ENCODE data around the gene ATXN1.
A peak's percentile ranks its signal among the peaks of the same experiment; 100 is the strongest.

The ATXN1 gene

DNA sequence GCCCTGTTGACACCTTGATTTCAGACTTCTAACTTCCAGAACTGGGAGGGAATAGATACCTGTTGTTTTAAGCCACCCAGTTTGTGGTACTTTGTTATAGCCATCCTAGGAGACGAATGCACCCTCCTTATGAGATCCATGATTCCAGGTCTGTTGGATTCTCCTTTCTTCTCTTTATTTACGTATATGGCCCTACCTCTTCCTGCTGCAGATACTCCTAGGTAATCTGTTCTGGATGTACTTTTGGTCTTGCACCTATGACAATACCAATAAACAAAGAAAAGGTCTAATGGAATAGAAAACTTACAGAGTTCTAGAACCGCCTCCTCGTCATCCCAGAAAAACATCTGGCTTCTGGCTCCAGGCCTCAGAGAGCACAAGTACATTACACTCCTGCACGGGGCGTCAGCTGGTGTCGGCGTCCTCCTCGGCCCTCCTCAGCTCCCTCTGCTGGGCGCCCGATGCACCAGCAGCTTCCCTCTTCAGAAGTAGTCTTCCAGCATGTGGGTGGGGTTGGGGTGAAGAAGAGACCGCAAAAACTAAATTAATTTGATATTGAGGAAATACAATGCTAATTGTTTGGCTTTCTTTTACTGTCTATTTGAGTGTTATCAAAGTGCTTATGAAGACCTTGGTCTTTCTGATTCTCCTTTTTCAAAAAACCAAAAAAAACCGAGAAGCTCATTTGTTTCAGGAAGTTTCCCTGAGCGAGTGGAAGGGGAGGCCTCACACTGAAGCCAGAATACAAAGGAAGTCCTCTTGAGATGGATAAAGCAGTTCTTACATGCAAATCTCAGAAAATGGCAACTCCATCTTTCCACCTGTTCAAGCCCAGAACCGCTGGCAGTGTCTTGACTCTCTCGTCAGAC, 9.7 kb upstream of the ATXN1 start:
- Histone ChIP-seq H3K9me3 (no peaks in the 10 kb centered on the region), H3K27ac (no peak overlapping the region), H3K4me3 (no peak overlapping the region), H3K36me3 (no peaks in the 10 kb centered on the region), H3K9ac (no peak overlapping the region), H3K4me2 (no peak overlapping the region), H3K4me1 (peaks cover 21% of the 10 kb centered on the region), H4K20me1 (no peaks in the 10 kb centered on the region), H3K27me3 (no peaks in the 10 kb centered on the region)
- no peak for TF ChIP-seq Cebpa-rat (IDR thresholded peaks at IDR 0.05)

DNA sequence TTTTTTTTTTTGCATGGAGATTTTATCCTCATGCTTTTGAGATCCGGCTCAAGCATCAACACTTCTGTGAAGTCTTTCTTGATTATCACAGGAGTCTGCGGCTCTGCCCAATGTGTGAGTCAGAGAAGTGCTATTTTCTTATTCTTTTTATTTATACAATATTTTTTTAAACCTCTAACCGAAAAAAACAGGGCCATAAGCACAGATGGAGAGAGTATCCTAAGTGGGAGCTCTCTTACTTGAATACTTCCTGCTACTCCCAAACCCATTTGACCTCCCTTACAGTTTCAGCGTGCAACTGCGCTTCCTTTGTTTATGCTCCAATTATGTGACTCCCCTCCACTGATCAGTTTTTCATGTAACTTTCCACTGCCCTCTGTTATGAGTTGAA, 8.7 kb upstream of the ATXN1 start:
- TF ChIP-seq Cebpa-rat (IDR thresholded peaks at IDR 0.05): no peak
- Histone ChIP-seq H3K9me3 (no peaks in the 10 kb centered on the region), H3K36me3 (no peaks in the 10 kb centered on the region), H3K4me1 (peaks cover 21% of the 10 kb centered on the region), H3K27me3 (no peaks in the 10 kb centered on the region), H3K27ac (no peak overlapping the region), H3K4me2 (no peak overlapping the region), H4K20me1 (no peaks in the 10 kb centered on the region), H3K9ac (no peak overlapping the region), H3K4me3 (no peak overlapping the region)

DNA sequence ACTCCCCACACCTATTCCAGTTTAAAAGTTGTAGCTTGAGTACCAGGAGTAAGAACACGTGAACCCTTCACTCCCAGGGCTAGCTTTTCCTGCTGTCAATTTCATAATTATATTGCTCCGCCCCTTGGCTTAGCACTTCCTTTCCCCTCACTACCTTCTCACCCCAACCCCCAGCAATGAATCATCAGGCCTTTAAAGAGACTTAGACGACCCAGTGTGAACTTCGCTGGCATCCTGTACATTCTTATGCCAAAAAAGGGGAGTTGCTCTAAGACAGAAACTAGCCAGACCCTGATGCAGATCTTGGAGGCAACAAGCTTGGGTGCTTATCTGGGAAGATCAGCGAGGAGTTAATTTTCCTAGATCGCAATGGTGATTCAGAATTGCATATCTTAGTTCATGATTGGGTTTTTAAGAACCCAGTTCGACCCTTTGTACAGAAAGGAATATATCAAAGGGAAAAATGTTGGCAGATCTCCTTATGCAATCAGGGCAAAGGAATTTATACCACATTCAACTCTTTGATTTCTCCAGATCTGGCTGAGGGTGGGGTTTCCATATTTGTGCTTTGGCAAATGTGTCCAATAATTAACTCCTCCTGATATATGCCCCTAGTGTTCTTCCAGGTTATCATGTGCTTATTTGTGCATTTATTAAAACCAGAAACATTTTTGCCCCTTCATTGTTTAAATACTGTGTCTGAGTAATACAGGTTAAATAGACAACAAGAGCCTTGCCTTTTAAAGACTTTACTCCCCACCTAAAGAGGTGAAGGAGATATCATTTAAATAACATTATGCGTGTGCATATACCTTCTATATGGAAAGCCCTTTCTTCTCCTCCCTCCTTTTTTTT, 8.1 kb upstream of the ATXN1 start:
- H4K20me1 ChIP-seq: no peaks in the 10 kb centered on the region
- H3K4me2 ChIP-seq: peak overlapping the region; percentile 39
- peaks cover 21% of the 10 kb centered on the region for H3K4me1 ChIP-seq
- no peak overlapping the region for H3K27ac ChIP-seq
- no peaks in the 10 kb centered on the region for H3K36me3 ChIP-seq
- H3K9me3 ChIP-seq: no peaks in the 10 kb centered on the region
- no peak for TF ChIP-seq Cebpa-rat (IDR thresholded peaks at IDR 0.05)
- no peaks in the 10 kb centered on the region for H3K27me3 ChIP-seq
- H3K4me3 ChIP-seq: no peak overlapping the region
- no peak overlapping the region for H3K9ac ChIP-seq

DNA sequence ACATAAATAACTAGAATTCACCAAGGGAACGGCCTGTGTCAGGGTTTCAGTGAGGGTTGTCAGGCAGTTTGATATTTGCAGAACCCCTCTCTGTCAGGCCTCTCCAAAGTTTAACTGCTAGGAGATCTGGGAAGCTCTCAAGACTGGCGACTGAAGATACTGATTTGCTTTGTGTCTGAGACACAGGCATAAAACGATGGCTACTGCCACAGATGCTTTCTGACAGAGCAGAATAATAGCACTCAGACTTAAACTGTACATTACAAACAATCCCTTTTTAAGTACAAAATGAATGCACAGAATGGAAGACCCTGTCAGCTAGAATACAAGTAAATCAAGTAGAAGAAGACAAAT, 7.2 kb upstream of the ATXN1 start:
- Histone ChIP-seq H3K27me3 (no peaks in the 10 kb centered on the region), H3K36me3 (no peaks in the 10 kb centered on the region), H3K27ac (no peak overlapping the region), H4K20me1 (no peaks in the 10 kb centered on the region), H3K4me3 (no peak overlapping the region), H3K9me3 (no peaks in the 10 kb centered on the region), H3K4me1 (peaks cover 17% of the 10 kb centered on the region), H3K4me2 (no peak overlapping the region), H3K9ac (no peak overlapping the region)
- TF ChIP-seq Cebpa-rat (IDR thresholded peaks at IDR 0.05): no peak

DNA sequence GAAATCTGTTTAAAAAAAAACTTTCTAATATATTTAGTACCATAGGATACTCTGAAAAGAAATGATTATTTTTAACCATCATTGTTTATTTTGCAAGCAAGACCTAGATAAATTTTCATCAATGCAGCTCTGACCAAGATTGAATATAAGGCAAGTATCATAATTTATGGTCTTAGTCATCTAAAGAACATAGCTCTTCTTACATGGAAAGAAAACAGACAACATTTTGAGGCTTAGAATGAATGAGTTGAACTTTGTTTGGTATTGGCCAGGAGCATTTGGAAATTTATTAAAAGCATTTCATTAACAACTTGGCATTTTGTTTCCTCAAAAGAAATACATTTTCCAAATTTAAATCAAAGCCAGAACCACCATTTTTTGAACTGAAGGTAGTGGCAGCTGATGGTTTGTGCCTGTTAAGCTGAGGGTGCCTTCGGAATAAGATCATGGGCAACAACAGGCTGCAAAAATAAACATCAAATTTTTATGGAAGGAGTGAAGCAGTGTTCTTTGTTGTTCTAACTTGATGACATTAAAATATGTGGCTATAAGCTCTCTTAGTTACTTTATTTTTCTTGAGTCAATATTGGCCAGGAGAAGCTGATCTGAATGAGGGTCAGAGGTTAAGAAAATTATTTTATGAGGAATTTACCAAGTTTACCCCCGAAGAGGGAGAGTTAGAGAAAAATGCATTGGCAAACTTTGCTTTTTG, 6.7 kb upstream of the ATXN1 start:
- H3K4me2 ChIP-seq: no peak overlapping the region
- no peak overlapping the region for H3K27ac ChIP-seq
- H3K36me3 ChIP-seq: no peaks in the 10 kb centered on the region
- H3K4me1 ChIP-seq: peaks cover 12% of the 10 kb centered on the region
- H3K27me3 ChIP-seq: no peaks in the 10 kb centered on the region
- no peak overlapping the region for H3K9ac ChIP-seq
- H3K4me3 ChIP-seq: no peak overlapping the region
- no peaks in the 10 kb centered on the region for H3K9me3 ChIP-seq
- no peak for TF ChIP-seq Cebpa-rat (IDR thresholded peaks at IDR 0.05)
- no peaks in the 10 kb centered on the region for H4K20me1 ChIP-seq

DNA sequence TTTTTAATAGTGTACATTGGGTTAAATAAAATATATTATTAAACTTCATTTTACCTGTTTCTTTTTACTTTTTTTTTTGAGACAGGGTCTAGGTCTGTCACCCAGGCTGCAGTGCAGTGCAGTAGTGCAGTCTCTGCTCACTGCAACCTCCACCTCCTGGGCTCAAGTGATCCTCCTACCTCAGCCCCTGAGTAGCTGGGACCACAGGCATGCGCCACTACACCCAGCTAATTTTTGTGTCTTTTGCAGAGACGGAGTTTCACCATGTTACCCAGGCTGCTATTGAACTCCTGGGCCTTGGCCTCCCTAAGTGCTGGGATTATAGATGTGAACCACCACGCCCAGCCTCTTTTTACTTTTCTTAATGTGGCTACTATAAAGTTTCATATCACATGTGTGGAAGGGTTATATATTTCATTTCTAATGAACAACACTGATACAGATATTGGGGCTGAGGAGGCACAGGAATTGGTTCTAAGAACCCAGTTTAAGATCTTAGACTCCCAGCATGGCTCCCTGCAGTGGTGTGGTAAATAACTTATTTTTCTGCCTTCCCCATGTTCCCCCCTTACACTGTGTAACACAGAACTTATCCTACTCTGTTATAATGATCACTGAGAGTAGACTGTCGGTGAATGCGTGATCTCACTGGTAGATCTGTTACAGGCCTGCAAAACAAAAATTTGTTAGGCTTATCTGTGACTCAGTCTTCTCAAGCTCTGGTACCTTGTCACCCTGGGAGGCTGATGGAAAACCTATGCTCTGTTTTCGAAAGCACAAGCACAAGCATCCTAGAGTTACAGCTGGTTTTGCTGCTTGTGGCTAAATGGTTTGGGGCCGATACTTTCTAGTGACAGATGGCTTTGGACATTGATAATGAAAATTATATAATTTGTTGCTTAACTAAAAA, 5.8 kb upstream of the ATXN1 start:
- Histone ChIP-seq H3K9ac (no peak overlapping the region), H3K4me2 (no peak overlapping the region)
- TF ChIP-seq Cebpa-rat (IDR thresholded peaks at IDR 0.05): no peak

DNA sequence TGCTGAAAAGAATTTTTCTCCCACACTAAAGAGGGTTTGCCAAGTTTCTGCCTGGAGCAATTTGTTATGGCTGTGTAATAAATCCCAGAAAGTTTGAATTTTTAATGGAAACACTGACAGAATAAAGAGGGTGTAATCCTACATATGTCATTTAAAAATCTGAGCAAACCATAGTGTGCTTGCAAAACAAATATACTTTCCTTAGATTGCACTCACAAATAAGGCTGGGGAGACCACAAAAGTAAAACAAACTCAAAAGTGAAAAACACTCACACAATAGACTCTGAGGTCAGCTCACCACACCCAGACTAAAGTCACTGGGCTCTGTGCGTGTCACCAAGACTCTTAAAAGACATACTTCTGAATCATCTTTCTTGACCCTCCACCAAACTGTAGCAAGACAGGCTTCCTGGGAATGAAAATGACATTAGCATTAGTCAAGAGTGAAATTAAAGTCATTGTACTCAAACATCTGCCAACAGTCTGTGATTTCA, 4.8 kb upstream of the ATXN1 start:
- H3K27ac ChIP-seq: no peak overlapping the region

More for the DNA sequence above, 5.8 kb upstream of the ATXN1 start:
- Histone ChIP-seq H3K4me1 (peaks cover 16% of the 10 kb centered on the region), H3K4me3 (no peak overlapping the region), H4K20me1 (no peaks in the 10 kb centered on the region), H3K27ac (no peak overlapping the region), H3K9me3 (no peaks in the 10 kb centered on the region), H3K27me3 (no peaks in the 10 kb centered on the region), H3K36me3 (no peaks in the 10 kb centered on the region)

DNA sequence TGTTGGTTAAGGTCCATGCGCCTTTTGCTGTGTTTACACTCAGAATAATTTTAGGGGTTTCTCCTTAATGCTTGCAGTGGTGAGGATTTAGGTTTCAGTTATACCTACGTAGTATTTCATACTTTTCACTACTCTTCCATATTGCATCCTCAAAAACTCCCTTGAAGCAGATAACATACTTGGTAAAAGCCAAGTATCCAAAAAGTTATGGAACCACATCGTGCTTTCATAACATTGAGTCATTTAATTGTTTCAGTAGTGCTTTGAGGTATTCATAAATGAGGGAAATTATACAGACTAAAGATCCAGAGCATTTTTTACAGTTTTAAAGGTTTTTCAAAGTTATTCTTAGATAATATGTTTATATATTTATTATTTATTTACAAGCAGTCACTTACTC, 4.0 kb upstream of the ATXN1 start:
- Histone ChIP-seq H3K4me2 (no peak overlapping the region), H3K9ac (no peak overlapping the region)

More for the DNA sequence above, 4.8 kb upstream of the ATXN1 start:
- Histone ChIP-seq H3K4me3 (no peak overlapping the region), H3K36me3 (no peaks in the 10 kb centered on the region), H3K4me1 (peaks cover 16% of the 10 kb centered on the region), H3K4me2 (no peak overlapping the region), H3K9me3 (no peaks in the 10 kb centered on the region), H4K20me1 (no peaks in the 10 kb centered on the region), H3K9ac (no peak overlapping the region), H3K27me3 (no peaks in the 10 kb centered on the region)
- TF ChIP-seq Cebpa-rat (IDR thresholded peaks at IDR 0.05): no peak

More for the DNA sequence above, 4.0 kb upstream of the ATXN1 start:
- Histone ChIP-seq H3K36me3 (no peaks in the 10 kb centered on the region), H3K4me3 (no peak overlapping the region), H4K20me1 (no peaks in the 10 kb centered on the region), H3K27me3 (no peaks in the 10 kb centered on the region), H3K27ac (no peak overlapping the region), H3K9me3 (no peaks in the 10 kb centered on the region), H3K4me1 (peaks cover 16% of the 10 kb centered on the region)
- TF ChIP-seq Cebpa-rat (IDR thresholded peaks at IDR 0.05): no peak

Data from BLaER1 (cell line).